PC-9 (cell line): ENCODE measurements around the gene TMEM116.

Source experiments
- CTCF ChIP-seq: fragments of 200-600 bp; sonication (generic); conservative IDR thresholded peaks from 2 replicates; pipeline ENCODE4 v1.6.1; 2017; ENCODE audit warnings: mixed run types, antibody characterized with exemption, mild to moderate bottlenecking, moderate library complexity
- EZH2 ChIP-seq: fragments of 200-600 bp; sonication (generic); IDR thresholded peaks from 2 replicates; pipeline ENCODE4 v1.8.0; 2017; ENCODE audit warnings: antibody characterized with exemption, low read depth

GRCh38 chr12:112029301-112029700 is 16.3 kb upstream of the TMEM116 start:
- TF ChIP-seq CTCF (no peak), EZH2 (no peak)
